NCI-H2171 treated with DMSO at 0.1 percent for 48 hours (cell line): ENCODE results near the gene TRPC4AP.
"Not testable (repeated sequence)": the region's sequence is repeated elsewhere in the genome, so short reads cannot be mapped to it uniquely, and the experiment has no call there.

Experiments
- DNase-seq: peaks from one replicate; lab custom pipeline; 2025; lab: John Stamatoyannopoulos, UW

TRPC4AP gene

GRCh38 chr20:35055445-35056276 is 36.9 kb downstream of the TRPC4AP start:
- no peak for DNase-seq

DNA sequence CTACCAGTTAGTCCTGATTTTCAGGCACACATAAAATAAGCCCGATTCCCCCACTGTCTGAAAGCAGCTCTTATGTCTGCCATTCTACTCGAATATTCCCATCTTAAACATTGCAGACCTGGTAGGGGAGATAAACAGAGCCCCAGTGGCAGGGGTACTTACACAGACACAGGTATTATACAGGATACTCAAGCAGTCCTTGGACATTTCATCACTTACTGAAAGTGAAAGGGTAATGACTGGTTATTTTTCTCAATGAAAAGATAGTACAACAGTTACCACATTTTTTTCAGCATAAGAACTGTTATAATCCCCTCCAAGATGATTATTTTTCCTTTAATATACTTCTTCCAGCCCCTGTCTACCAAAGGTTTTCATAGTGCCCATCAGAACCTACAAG is 37.8 kb downstream of the TRPC4AP start:
- DNase-seq: no peak

DNA sequence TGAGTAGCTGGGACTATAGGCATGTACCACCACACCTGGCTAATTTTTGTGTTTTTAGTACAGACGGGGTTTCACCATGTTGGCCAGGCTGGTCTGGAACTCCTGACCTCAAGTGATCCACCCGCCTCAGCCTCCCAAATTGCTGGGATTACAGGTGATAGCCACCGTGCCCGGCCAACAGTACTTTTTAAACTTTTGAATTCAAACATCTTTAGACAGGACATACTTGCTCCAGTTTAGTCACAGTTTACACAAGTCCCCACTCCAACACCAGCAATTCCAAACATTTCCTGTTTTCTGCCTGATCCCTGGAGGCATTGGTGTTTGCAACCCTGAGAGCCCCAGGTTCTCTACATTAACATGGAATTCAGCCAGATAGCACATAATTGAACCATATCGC is 40.0 kb downstream of the TRPC4AP start:
- DNase-seq: not testable (repeated sequence)

DNA sequence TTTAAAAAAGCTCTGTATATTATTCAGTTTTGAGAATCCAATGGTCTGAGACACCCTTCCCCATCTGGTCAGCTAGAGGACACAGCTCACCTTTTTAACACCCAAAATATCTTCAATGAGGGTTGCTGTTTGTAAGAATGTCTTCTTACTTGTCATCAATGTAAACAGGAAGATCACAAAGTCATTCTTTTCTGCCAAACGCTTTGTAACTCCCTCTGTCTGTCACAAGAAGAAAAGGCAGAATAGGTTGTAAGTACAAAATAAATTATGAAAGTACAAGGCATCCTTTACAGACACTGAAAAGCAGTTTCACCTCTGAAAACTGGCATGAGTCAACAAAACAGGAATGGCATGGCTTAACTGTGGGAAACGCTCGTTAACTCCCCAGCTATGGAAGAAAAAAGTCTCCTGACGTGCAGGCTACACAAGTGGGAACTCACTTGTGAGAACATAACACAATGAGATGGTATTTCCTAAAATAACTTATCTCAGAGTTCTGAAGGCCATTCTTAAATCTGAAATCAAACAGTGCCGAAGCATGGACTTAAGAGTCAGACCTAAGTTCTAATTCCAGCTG is 42.7 kb downstream of the TRPC4AP start:
- DNase-seq: no peak

- no peak for DNase-seq
Observed at GRCh38 chr20:35048739-35049138, 43.9 kb downstream of the TRPC4AP start.

DNA sequence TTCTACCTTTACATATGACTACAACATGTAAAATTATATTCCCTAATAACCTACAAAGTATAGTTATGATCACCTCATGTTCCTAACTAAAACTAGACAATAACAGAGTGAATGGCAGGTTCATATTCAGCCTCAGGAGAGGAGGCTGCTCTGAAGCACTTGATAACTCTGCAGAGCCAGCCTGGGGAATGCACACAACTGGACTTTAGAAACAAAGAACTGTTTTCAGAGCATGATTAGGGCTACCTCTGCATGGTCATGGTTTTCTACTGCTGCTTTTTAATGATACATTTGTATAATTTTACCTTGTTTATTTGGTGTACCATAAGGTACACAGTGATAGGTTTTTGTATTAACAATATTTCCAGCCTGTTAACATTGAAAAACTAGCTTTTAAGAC is 50.3 kb downstream of the TRPC4AP start:
- DNase-seq: no peak

GRCh38 chr20:35040646-35041045 is 52.0 kb downstream of the TRPC4AP start:
- no peak for DNase-seq

DNA sequence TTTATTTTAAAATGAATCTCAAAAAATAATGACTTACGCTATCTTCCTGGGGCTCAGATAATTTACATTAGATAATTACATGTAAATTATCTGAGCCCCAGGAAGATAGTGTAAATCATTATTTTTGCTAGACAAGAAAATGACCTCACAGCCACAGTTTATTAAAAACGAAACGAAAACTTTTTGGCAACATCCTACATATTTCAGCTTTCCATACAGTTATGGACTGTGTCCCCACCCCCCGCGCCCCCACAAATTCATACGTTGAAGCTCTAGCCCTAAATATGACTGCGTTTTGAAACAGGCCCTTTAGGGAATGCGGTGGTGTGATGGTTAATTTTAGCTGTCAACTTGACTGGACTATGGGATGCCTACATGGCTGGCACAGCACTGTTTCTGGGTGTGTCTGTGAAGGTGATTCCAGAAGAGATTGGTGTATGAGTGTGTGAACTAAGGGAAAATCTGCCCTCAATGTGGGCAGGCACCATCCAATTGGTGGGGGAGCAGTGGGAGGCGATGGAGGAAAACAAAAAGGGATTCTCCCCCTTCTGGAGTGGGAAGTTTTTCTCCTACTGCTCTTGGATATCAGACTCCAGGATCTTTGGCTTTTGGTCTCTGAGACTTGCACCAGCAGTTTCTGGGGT is 52.6 kb downstream of the TRPC4AP start:
- no peak for DNase-seq

- no peak for DNase-seq
Observed at GRCh38 chr20:35039146-35039545, 53.5 kb downstream of the TRPC4AP start.

- no peak for DNase-seq
Observed at GRCh38 chr20:35034145-35034544, 58.5 kb downstream of the TRPC4AP start.

GRCh38 chr20:35030136-35030535 is 62.5 kb downstream of the TRPC4AP start:
- no peak for DNase-seq

DNA sequence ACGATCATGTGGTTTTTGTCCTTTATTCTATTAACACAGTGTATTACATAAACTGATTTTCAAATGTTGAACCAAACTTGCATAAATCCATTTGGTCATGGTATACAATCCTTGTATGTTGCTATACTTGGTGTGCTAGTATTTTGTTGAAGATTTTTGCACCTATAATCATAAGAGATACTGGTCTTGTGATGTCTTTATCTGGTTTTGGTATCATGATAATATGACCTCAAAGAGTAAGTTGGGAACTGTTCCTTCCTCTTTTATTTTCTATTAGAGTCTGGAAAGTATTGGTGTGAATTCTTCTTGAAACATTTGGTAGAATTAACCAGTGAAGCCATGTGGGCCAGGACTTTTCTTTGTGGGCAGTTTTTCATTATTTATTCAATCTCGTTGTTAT is 65.3 kb downstream of the TRPC4AP start:
- DNase-seq: no peak

GRCh38 chr20:35025116-35025515 is 67.5 kb downstream of the TRPC4AP start:
- DNase-seq: no peak

DNA sequence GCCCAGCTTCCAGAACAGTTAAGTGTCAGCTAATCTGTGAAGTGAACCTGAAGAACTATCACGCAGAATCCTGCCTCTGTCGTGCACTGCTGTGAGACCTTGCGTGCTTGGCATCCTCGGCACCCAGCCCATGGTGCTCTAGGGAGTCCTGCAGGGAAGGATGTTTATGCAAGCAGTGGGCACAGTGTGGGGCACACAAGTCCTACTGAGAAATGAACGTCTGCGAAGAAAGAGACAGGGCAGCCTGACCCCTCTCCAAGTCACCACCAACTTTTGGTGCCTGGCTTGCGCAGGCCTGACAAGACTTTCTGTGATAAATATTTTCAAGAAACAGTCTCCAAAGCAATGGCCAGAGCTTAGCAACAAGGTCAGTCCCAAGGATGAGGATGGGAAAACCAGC is 69.0 kb downstream of the TRPC4AP start:
- DNase-seq: no peak

- DNase-seq: no peak
Observed at GRCh38 chr20:35021831-35022230, 70.8 kb downstream of the TRPC4AP start.

GRCh38 chr20:35021063-35021462 is 71.5 kb downstream of the TRPC4AP start:
- no peak for DNase-seq

GRCh38 chr20:35020108-35020928 is 72.3 kb downstream of the TRPC4AP start:
- no peak for DNase-seq

GRCh38 chr20:35018590-35019371 is 73.8 kb downstream of the TRPC4AP start:
- no peak for DNase-seq

- no peak for DNase-seq
Observed at GRCh38 chr20:35017099-35017835, 75.3 kb downstream of the TRPC4AP start.

GRCh38 chr20:35015863-35016193 is 76.8 kb downstream of the TRPC4AP start:
- no peak for DNase-seq

- no peak for DNase-seq
Observed at GRCh38 chr20:35014537-35014936, 78.1 kb downstream of the TRPC4AP start.
